ENCODE data around the gene TSPAN10.
"Not testable (repeated sequence)": the region's sequence is repeated elsewhere in the genome, so short reads cannot be mapped to it uniquely, and the experiment has no call there.

The TSPAN10 gene

DNA sequence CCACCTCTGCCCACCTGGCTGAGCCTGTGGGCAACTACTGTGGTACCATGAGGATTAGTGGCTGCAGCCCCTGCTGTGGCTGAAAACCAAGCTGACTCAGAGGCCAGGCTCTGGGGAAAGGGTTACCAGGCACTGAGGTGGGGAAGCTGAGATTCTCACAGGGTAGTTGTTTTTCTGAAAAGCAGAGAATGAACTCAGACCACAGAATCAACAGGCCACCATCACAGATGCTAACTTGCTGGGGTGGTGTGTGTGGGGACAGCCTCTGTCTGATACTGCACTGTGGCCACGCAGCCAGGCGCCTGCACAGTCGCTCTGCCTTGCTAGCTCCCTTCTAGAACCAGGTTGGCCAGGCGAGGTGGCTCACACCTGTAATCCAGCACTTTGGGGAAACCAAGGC is 28.9 kb upstream of the TSPAN10 start:
- H3K9me3 ChIP-seq (ENCODE audit: control insufficient read depth in 2 of 2, low read length in 2 of 2) = no peaks in the 10 kb centered on the region
- no peak overlapping the region for H3K4me3 ChIP-seq (ENCODE audit: low read length in 2 of 2)
- H3K27ac ChIP-seq (ENCODE audit: low read depth in 2 of 2, low read length in 2 of 2) = no peak overlapping the region
- no peak overlapping the region for H3K9ac ChIP-seq (ENCODE audit: low read depth in 1 of 2, low read length in 2 of 2)
- H3K27me3 ChIP-seq (ENCODE audit: control insufficient read depth in 2 of 2, insufficient read depth in 2 of 2, low read length in 2 of 2) = no peaks in the 10 kb centered on the region
- H3K4me1 ChIP-seq (ENCODE audit: control insufficient read depth in 2 of 2, insufficient read depth in 2 of 2, low read length in 2 of 2) = no peaks in the 10 kb centered on the region
- H3K36me3 ChIP-seq (ENCODE audit: control insufficient read depth in 2 of 2, insufficient read depth in 2 of 2, low read length in 2 of 2) = peaks cover 48 to 67% of the 10 kb centered on the region in 2 donors

DNA sequence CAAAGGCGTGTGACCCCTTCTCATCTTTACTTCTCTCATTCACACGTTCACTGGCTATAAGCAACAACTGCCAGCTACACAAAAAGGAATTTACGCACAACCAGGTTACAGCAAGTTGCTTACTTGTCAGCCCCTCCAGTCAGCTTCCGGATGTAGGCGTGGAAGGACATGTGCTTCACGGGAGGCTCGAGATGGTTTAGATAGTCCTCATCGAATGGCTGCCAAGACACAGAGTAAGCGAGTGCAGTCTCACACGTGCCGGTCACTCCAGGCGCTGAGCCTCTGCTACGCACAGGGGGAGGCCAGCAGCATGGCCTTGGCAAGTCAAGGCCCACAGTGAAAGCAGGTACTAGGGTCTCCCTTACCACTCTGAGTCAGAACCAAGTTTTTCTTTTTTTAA is 28.4 kb upstream of the TSPAN10 start:
- no peak overlapping the region for H3K27ac ChIP-seq (ENCODE audit: low read depth in 2 of 2, low read length in 2 of 2)
- no peaks in the 10 kb centered on the region for H3K27me3 ChIP-seq (ENCODE audit: control insufficient read depth in 2 of 2, insufficient read depth in 2 of 2, low read length in 2 of 2)
- no peaks in the 10 kb centered on the region for H3K4me1 ChIP-seq (ENCODE audit: control insufficient read depth in 2 of 2, insufficient read depth in 2 of 2, low read length in 2 of 2)
- H3K4me3 ChIP-seq (ENCODE audit: low read length in 2 of 2) = no peak overlapping the region
- H3K9me3 ChIP-seq (ENCODE audit: control insufficient read depth in 2 of 2, low read length in 2 of 2) = no peaks in the 10 kb centered on the region
- H3K9ac ChIP-seq (ENCODE audit: low read depth in 1 of 2, low read length in 2 of 2) = no peak overlapping the region
- H3K36me3 ChIP-seq (ENCODE audit: control insufficient read depth in 2 of 2, insufficient read depth in 2 of 2, low read length in 2 of 2) = peaks cover 52 to 70% of the 10 kb centered on the region in 2 donors

DNA sequence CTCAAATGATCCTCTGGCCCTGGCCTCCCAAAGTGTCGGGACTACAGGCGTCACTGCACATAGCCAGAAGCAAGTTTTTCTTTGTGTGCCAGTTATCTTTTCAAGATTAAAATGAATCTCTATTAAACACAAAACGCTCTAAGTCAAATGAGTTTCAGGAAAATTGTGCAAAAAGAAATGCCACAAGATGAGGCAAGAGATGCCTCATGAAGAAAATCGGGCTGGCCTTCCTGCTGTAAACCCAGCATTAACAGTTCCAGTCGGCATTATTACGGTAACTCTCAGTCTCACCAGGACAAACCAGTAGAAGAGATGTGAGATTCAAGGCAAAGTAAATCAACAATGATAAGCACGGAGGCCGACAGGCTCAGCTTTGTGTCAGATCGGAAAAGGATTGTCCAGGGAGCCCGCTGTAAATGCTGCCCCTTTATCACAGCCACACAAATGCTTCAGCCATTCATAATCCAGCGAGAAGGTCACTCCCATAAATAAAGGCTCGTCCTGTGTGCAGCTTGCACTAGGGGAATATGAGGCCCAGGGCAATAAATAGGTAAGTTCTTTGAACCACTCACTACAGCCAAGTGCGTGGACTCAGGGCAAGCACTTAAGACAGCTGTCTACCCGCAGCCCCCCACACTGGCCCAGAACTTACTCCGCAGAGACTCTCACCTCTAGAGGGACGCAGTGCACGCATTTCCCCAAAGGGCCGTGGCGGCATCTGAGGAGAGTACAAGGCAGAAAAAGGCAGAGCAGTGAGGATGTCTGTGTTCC is 27.3 kb upstream of the TSPAN10 start:
- no peak overlapping the region for H3K27ac ChIP-seq (ENCODE audit: low read depth in 2 of 2, low read length in 2 of 2)
- no peaks in the 10 kb centered on the region for H3K4me1 ChIP-seq (ENCODE audit: control insufficient read depth in 2 of 2, insufficient read depth in 2 of 2, low read length in 2 of 2)
- no peak overlapping the region for H3K4me3 ChIP-seq (ENCODE audit: low read length in 2 of 2)
- peaks cover 41 to 66% of the 10 kb centered on the region in 2 donors for H3K36me3 ChIP-seq (ENCODE audit: control insufficient read depth in 2 of 2, insufficient read depth in 2 of 2, low read length in 2 of 2)
- no peaks in the 10 kb centered on the region for H3K9me3 ChIP-seq (ENCODE audit: control insufficient read depth in 2 of 2, low read length in 2 of 2)
- H3K27me3 ChIP-seq (ENCODE audit: control insufficient read depth in 2 of 2, insufficient read depth in 2 of 2, low read length in 2 of 2) = no peaks in the 10 kb centered on the region
- no peak overlapping the region for H3K9ac ChIP-seq (ENCODE audit: low read depth in 1 of 2, low read length in 2 of 2)

DNA sequence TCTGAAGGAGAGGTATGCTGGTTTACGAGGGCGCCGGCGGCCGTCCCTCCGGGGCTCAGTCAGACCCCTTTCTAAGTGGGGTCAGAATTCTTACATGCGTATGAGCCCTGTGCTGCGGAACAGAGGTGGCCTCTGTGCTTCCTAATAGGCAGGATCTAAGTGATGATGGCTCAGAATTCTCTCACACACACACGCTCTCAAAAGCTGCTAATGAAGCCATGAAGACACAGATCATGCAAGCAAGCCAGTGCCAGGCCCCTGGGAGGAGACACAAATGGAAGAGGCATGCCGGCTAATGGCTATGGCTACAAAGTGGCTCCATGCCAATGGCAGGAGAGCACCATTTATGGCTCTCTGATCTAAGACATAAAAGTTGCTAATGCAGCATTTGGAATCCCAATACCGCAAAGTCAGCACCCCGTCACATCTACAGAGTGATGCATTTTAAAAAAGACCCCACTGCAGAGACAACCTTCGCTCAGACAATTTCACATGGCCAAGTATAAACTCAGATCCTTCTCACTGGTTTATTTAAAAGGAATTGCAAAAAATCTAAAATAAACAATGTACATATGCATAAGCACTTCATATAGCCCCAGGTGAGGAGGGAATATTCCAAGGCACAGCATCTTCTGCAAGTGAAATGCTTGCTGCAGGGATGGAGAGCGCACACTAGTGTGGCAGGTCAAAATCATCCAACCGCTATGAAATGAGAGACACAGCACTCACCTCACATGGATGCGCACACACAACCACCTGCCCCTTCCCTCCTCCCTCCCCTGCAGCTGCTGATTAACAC is 24.6 kb upstream of the TSPAN10 start:
- Histone ChIP-seq H3K9me3 (ENCODE audit: control insufficient read depth in 2 of 2, low read length in 2 of 2) (no peaks in the 10 kb centered on the region), H3K4me3 (ENCODE audit: low read length in 2 of 2) (no peak overlapping the region), H3K36me3 (ENCODE audit: control insufficient read depth in 2 of 2, insufficient read depth in 2 of 2, low read length in 2 of 2) (peaks cover 41 to 65% of the 10 kb centered on the region in 2 donors), H3K27ac (ENCODE audit: low read depth in 2 of 2, low read length in 2 of 2) (no peak overlapping the region), H3K9ac (ENCODE audit: low read depth in 1 of 2, low read length in 2 of 2) (no peak overlapping the region), H3K27me3 (ENCODE audit: control insufficient read depth in 2 of 2, insufficient read depth in 2 of 2, low read length in 2 of 2) (no peaks in the 10 kb centered on the region), H3K4me1 (ENCODE audit: control insufficient read depth in 2 of 2, insufficient read depth in 2 of 2, low read length in 2 of 2) (no peaks in the 10 kb centered on the region)

DNA sequence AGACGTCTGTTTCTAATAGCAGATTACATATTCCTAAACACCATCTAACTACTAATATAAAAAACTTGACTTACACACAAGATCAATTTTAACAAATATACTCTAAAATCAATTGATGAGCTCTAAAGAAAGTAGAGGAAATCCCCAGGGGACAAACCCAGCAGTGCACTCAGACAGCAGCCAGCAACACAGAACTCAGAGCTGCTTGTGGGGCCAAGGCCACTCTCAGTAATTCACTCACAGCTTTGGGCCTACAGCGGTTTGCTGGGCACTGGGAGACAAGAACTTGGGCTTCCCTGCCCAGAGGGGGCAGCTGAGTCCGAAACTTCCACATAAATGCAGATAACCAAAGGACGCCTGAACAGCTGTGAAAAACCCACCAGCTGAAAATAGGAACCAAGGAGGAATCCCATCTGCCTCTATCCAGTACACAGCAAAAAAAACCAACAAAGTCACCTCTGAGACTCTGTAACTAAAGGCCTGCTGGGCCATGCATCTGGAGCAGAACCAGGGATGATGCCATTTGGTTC is 21.5 kb upstream of the TSPAN10 start:
- Histone ChIP-seq H3K4me1 (ENCODE audit: control insufficient read depth in 2 of 2, insufficient read depth in 2 of 2, low read length in 2 of 2) (no peaks in the 10 kb centered on the region), H3K27me3 (ENCODE audit: control insufficient read depth in 2 of 2, insufficient read depth in 2 of 2, low read length in 2 of 2) (no peaks in the 10 kb centered on the region), H3K4me3 (ENCODE audit: low read length in 2 of 2) (no peak overlapping the region), H3K9ac (ENCODE audit: low read depth in 1 of 2, low read length in 2 of 2) (no peak overlapping the region), H3K27ac (ENCODE audit: low read depth in 2 of 2, low read length in 2 of 2) (no peak overlapping the region), H3K36me3 (ENCODE audit: control insufficient read depth in 2 of 2, insufficient read depth in 2 of 2, low read length in 2 of 2) (peaks cover 25 to 41% of the 10 kb centered on the region in 2 donors), H3K9me3 (ENCODE audit: control insufficient read depth in 2 of 2, low read length in 2 of 2) (no peaks in the 10 kb centered on the region)

DNA sequence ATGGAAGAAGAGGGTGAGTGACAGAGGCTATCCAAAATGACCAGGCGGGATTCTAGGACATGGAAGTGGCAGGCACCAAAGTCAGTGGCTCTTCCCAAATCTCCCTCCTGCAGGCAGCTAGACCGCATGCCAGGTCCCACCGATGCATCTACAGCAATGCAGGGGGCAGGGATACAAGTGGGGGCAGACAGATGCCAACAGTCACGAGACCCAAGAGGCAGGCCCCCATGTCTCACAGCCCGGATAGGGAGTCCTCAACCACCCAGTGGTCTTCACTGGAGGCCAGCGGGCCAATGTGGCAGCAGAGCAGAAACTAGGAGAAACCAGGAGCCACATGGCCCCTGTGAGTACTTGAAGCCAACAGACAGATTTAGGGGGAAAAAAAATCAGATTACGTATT is 20.1 kb upstream of the TSPAN10 start:
- no peaks in the 10 kb centered on the region for H3K27me3 ChIP-seq (ENCODE audit: control insufficient read depth in 2 of 2, insufficient read depth in 2 of 2, low read length in 2 of 2)

DNA sequence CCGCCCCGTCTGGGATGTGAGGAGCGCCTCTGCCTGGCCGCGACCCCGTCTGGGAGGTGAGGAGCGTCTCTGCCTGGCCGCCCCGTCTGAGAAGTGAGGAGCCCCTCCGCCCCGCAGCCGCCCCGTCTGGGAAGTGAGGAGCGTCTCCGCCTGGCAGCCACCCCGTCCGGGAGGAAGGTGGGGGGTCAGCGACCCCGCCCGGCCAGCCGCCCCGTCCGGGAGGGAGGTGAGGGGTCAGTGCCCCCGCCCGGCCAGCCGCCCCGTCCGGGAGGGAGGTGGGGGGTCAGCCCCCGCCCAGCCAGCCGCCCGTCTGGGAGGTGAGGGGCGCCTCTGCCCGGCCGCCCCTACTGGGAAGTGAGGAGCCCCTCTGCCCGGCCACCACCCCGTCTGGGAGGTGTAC is 18.7 kb upstream of the TSPAN10 start:
- not testable (repeated sequence) for H3K27ac ChIP-seq (ENCODE audit: low read depth in 2 of 2, low read length in 2 of 2); H3K27me3 ChIP-seq (ENCODE audit: control insufficient read depth in 2 of 2, insufficient read depth in 2 of 2, low read length in 2 of 2); H3K4me1 ChIP-seq (ENCODE audit: control insufficient read depth in 2 of 2, insufficient read depth in 2 of 2, low read length in 2 of 2); H3K4me3 ChIP-seq (ENCODE audit: low read length in 2 of 2); H3K9me3 ChIP-seq (ENCODE audit: control insufficient read depth in 2 of 2, low read length in 2 of 2); H3K9ac ChIP-seq (ENCODE audit: low read depth in 1 of 2, low read length in 2 of 2)
- H3K36me3 ChIP-seq (ENCODE audit: control insufficient read depth in 2 of 2, insufficient read depth in 2 of 2, low read length in 2 of 2) = peaks cover 26 to 51% of the 10 kb centered on the region in 2 donors

More for the DNA sequence above, 20.1 kb upstream of the TSPAN10 start:
- no peak overlapping the region for H3K27ac ChIP-seq (ENCODE audit: low read depth in 2 of 2, low read length in 2 of 2)
- no peak overlapping the region for H3K4me3 ChIP-seq (ENCODE audit: low read length in 2 of 2)
- H3K36me3 ChIP-seq (ENCODE audit: control insufficient read depth in 2 of 2, insufficient read depth in 2 of 2, low read length in 2 of 2) = peaks cover 37 to 53% of the 10 kb centered on the region in 2 donors
- no peaks in the 10 kb centered on the region for H3K9me3 ChIP-seq (ENCODE audit: control insufficient read depth in 2 of 2, low read length in 2 of 2)
- H3K4me1 ChIP-seq (ENCODE audit: control insufficient read depth in 2 of 2, insufficient read depth in 2 of 2, low read length in 2 of 2) = no peaks in the 10 kb centered on the region
- no peak overlapping the region for H3K9ac ChIP-seq (ENCODE audit: low read depth in 1 of 2, low read length in 2 of 2)

DNA sequence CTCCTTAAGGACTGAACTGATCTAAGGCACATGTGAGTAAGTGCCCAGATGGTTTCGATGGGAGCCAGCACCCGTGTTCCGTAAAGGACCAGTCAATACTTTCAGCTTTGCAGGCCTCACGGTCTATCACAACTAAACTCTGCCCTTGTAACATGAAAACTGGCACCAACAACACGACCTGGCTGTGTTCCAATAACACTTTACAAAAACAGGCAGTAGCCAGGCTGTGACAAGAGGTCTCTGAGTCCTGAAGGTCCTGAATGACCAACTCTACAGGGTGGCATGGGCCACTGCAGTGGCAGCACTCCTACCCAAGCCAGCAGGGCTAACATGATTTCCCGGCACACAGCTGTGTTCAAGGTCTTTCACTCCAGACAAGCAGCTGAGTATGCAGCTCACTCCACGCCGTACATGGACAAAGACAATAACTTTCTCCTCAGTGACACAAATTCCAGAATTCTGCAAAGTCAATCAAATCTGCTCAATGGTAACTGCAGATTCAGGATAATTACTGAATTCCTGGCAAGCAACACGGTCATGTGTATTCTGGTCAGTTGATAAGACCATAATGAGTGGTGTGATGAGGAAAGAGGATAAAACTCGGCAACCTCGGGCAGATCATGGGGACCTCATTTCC is 15.4 kb upstream of the TSPAN10 start:
- no peak overlapping the region for H3K4me3 ChIP-seq (ENCODE audit: low read length in 2 of 2)
- H3K9me3 ChIP-seq (ENCODE audit: control insufficient read depth in 2 of 2, low read length in 2 of 2) = no peaks in the 10 kb centered on the region
- H3K9ac ChIP-seq (ENCODE audit: low read depth in 1 of 2, low read length in 2 of 2) = no peak overlapping the region
- H3K27ac ChIP-seq (ENCODE audit: low read depth in 2 of 2, low read length in 2 of 2) = no peak overlapping the region
- H3K4me1 ChIP-seq (ENCODE audit: control insufficient read depth in 2 of 2, insufficient read depth in 2 of 2, low read length in 2 of 2) = no peaks in the 10 kb centered on the region
- H3K27me3 ChIP-seq (ENCODE audit: control insufficient read depth in 2 of 2, insufficient read depth in 2 of 2, low read length in 2 of 2) = no peaks in the 10 kb centered on the region
- H3K36me3 ChIP-seq (ENCODE audit: control insufficient read depth in 2 of 2, insufficient read depth in 2 of 2, low read length in 2 of 2) = peaks cover 42 to 55% of the 10 kb centered on the region in 2 donors

DNA sequence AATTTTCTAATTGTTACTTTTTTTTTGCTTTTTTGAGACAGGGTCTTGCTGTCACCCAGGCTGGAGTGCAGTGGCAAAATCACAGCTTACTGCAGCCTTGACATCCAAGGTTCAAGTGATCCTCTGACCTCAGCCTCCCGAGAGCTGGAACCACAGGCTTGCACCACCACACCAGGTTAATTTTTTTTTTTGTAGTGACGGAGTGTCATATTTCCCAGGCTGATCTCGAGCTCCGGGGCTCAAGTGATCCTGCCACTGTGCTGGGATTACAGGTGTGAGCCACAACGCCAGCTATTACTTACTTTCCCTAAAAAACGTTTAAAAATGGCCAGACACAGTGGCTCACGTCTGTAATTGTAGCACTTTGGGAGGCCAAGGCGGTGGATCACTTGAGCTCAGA is 6.7 kb upstream of the TSPAN10 start:
- H3K27ac ChIP-seq (ENCODE audit: low read depth in 2 of 2, low read length in 2 of 2) = no peak overlapping the region
- peaks cover under 1 to 2% of the 10 kb centered on the region in 2 donors for H3K4me1 ChIP-seq (ENCODE audit: control insufficient read depth in 2 of 2, insufficient read depth in 2 of 2, low read length in 2 of 2)
- no peaks in the 10 kb centered on the region for H3K27me3 ChIP-seq (ENCODE audit: control insufficient read depth in 2 of 2, insufficient read depth in 2 of 2, low read length in 2 of 2)
- no peak overlapping the region for H3K4me3 ChIP-seq (ENCODE audit: low read length in 2 of 2)
- H3K36me3 ChIP-seq (ENCODE audit: control insufficient read depth in 2 of 2, insufficient read depth in 2 of 2, low read length in 2 of 2) = peaks cover 17 to 25% of the 10 kb centered on the region in 2 donors
- no peak overlapping the region for H3K9ac ChIP-seq (ENCODE audit: low read depth in 1 of 2, low read length in 2 of 2)
- H3K9me3 ChIP-seq (ENCODE audit: control insufficient read depth in 2 of 2, low read length in 2 of 2) = no peaks in the 10 kb centered on the region

DNA sequence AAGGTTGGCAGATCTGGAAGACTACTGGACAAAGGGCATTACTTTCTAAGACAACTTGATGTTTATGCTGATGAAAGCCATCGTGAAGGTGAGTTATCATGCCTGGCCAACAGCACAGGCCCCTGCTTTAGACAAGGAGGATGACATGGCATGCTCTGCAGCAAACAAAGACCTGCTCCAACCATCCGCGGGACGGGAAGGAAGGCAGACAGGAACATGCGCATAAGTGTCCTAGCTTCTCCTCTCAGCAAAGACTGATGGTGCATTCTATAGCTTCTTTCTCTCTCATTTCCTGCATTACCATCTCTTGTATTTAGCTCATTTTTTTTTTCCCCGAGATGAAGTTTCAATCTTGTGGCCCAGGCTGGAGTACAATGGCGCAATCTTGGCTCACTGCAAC is 5.5 kb upstream of the TSPAN10 start:
- no peaks in the 10 kb centered on the region for H3K9me3 ChIP-seq (ENCODE audit: control insufficient read depth in 2 of 2, low read length in 2 of 2)
- no peak overlapping the region for H3K27ac ChIP-seq (ENCODE audit: low read depth in 2 of 2, low read length in 2 of 2)
- H3K27me3 ChIP-seq (ENCODE audit: control insufficient read depth in 2 of 2, insufficient read depth in 2 of 2, low read length in 2 of 2) = no peaks in the 10 kb centered on the region
- peaks cover 12 to 18% of the 10 kb centered on the region in 2 donors for H3K36me3 ChIP-seq (ENCODE audit: control insufficient read depth in 2 of 2, insufficient read depth in 2 of 2, low read length in 2 of 2)
- no peak overlapping the region for H3K9ac ChIP-seq (ENCODE audit: low read depth in 1 of 2, low read length in 2 of 2)
- H3K4me1 ChIP-seq (ENCODE audit: control insufficient read depth in 2 of 2, insufficient read depth in 2 of 2, low read length in 2 of 2) = peaks cover 10 to 11% of the 10 kb centered on the region in 2 donors
- H3K4me3 ChIP-seq (ENCODE audit: low read length in 2 of 2) = no peak overlapping the region
